DMS 273 (cell line): ENCODE results near the gene TMEM183A.
A peak's percentile ranks its signal among the peaks of the same experiment; 100 is the strongest.
"Not testable (repeated sequence)": the region's sequence is repeated elsewhere in the genome, so short reads cannot be mapped to it uniquely, and the experiment has no call there.

Experiments used
- DNase-seq: peaks from one replicate; lab custom pipeline; 2025; ENCODE audit not compliant: unreplicated experiment; lab: John Stamatoyannopoulos, UW

The TMEM183A gene

GRCh38 chr1:203006948-203007871 lies at the start of gene TMEM183A:
TSS of gene TMEM183A (plus strand) at chr1:203007374. CDS start at chr1:203007466, 92 bp downstream.
- peak; percentile 99 for DNase-seq

GRCh38 chr1:202957733-202958543 lies 49.2 kb upstream of the TMEM183A start, which contains the start of gene ADIPOR1:
TSS of gene ADIPOR1 (minus strand) at chr1:202958312. CDS start at chr1:202951070, 7,242 bp downstream.
- DNase-seq = peak; percentile 96

GRCh38 chr1:202958544-202959275 lies 48.5 kb upstream of the TMEM183A start:
- peak; percentile 42 for DNase-seq

GRCh38 chr1:202959276-202959620 lies 47.9 kb upstream of the TMEM183A start:
- peak; percentile 60 for DNase-seq

- peak; percentile 22 for DNase-seq
These were observed 45.8 kb upstream of the TMEM183A start for GRCh38 chr1:202961220-202961880.

GRCh38 chr1:202964791-202965410 lies 42.3 kb upstream of the TMEM183A start:
- peak; percentile 58 for DNase-seq

GRCh38 chr1:202965422-202965821 lies 41.8 kb upstream of the TMEM183A start:
- DNase-seq = no peak

GRCh38 chr1:202966006-202966898 lies 40.9 kb upstream of the TMEM183A start:
- DNase-seq = no peak

- peak; percentile 56 for DNase-seq
These were observed 39.4 kb upstream of the TMEM183A start for GRCh38 chr1:202967684-202968281.

GRCh38 chr1:202968351-202968750 lies 38.8 kb upstream of the TMEM183A start:
- no peak for DNase-seq

GRCh38 chr1:202968895-202969295 lies 38.3 kb upstream of the TMEM183A start:
- DNase-seq = peak; percentile 83

- no peak for DNase-seq
These were observed 35.1 kb upstream of the TMEM183A start for GRCh38 chr1:202972046-202972445.

- DNase-seq = no peak
These were observed 32.3 kb upstream of the TMEM183A start for GRCh38 chr1:202974856-202975255.

- DNase-seq = no peak
These were observed 30.5 kb upstream of the TMEM183A start for GRCh38 chr1:202976633-202977032.

GRCh38 chr1:202979459-202979858 lies 27.7 kb upstream of the TMEM183A start:
- DNase-seq = no peak

GRCh38 chr1:202981939-202982338 lies 25.2 kb upstream of the TMEM183A start:
- no peak for DNase-seq

- DNase-seq = peak; percentile 27
These were observed 24.3 kb upstream of the TMEM183A start for GRCh38 chr1:202982715-202983430.

- not testable (repeated sequence) for DNase-seq
These were observed 21.1 kb upstream of the TMEM183A start for GRCh38 chr1:202986120-202986519.
